Raji (cell line): ENCODE data around the gene KRTAP2-4.
"Not testable (repeated sequence)": the region's sequence is repeated elsewhere in the genome, so short reads cannot be mapped to it uniquely, and the experiment has no call there.

Experiments
- POLR2A ChIP-seq: IDR thresholded peaks from 2 replicates; pipeline ENCODE4 v1.6.1; 2011; ENCODE audit warnings: low read depth, low read length, control low read depth; ENCODE audit not compliant: insufficient read depth

The KRTAP2-4 gene

DNA sequence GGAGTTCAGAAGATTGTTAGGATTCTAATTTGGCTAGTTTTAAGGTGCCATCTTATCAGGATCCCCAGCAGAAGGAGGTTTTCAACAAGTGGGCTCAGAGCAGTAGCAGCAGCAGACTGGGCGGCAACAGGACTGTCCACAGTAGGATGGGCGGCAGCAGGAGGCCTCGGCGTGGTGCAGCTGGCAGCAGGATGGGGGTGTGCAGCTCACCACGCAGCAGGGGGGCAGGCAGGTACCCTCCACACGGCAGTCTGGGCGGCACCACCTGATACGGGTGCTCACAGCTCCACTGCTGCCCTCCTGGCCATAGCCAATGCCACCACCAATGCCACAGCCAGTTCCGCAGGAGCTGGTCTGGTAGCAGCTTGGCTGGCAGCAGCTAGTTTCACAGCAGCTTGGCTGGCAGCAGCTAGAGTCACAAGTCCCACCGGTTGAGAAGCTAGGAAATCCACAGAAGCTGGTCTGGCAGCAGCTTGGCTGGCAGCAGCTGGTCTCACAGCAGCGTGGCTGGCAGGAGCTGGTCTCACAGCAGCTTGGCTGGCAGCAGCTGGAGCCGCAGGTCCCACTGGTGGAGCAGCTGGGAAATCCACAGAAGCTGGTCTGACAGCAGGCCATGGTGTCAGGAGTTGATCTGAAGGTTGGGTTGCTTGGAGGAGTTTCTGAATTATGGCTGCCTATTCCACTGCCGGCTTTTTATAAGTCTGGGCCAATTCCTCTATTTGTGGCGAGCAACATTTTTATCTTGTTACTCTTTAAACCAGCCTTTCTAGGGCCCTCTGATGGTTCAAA, 24.7 kb downstream of the KRTAP2-4 start, which contains the start of gene KRTAP1-1:
KRTAP1-1 (minus strand) TSS at position 668 of the 789 bp plus-strand sequence; CDS start at position 615, 53 bp downstream.
- TF ChIP-seq POLR2A = not testable (repeated sequence)

- no peak for TF ChIP-seq POLR2A
These were observed 27.8 kb downstream of the KRTAP2-4 start for GRCh38 chr17:41037853-41038350.

- TF ChIP-seq POLR2A = not testable (repeated sequence)
These were observed 31.2 kb downstream of the KRTAP2-4 start, which contains the start of gene KRTAP1-3 for GRCh38 chr17:41034346-41034935. Gene KRTAP1-3, minus strand, starts transcription at chr17:41034874. Its CDS starts 53 bp downstream, at chr17:41034821.

DNA sequence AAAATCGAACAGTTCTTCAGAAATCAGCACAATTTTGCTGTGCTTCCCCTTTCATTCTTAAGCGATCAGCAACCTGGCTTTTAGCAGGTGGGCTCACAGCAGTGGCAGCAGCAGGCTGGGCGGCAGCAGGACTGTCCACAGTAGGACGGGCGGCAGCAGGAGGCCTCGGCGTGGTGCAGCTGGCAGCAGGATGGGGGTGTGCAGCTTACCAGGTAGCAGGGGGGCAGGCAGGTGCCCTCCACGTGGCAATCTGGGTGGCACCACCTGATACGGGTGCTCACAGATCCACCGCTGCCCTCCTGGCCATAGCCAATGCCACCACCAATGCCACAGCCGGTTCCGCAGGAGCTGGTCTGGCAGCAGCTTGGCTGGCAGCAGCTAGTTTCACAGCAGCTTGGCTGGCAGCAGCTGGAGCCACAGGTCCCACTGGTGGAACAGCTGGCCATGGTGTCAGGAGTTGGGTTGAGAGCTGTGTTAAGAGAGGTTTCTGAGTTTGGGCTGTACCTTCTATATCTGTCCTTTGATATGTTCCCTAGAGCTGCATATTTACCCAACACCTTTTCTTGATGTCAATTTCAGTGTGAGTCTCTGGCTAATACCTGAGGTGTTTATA, 35.9 kb downstream of the KRTAP2-4 start, which contains the start of gene KRTAP1-4:
KRTAP1-4 (minus strand) TSS at position 563 of the 613 bp plus-strand sequence; CDS start at position 446, 117 bp downstream.
- TF ChIP-seq POLR2A = no peak

DNA sequence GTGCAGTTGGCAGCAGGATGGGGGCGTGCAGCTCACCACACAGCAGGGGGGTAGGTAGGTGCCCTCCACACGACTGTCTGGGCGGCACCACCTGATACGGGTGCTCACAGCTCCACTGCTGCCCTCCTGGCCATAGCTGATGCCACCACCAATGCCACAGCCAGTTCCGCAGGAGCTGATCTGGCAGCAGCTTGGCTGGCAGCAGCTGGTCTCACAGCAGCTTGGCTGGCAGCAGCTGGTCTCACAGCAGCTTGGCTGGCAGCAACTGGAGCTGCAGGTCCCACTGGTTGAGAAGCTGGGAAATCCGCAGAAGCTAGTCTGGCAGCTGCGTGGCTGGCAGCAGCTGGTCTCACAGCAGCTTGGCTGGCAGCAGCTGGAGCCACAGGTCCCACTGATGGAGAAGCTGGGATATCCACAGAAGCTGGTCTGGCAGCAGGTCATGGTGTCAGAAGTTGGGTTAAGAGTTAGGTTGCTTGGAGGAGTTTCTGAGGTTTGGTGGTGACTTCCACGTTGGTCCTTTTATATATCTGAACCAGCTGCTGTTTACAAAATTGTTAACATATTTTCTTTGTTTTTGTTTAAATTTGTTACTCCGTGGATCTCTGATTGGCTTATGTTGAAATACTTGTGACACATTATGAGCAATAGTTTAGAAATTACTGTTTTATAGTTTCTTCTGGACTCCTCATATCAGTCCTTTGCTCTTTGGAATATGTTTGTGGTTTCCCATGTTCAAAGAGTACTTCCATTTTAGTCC, 38.8 kb downstream of the KRTAP2-4 start, which contains the start of gene KRTAP1-5:
KRTAP1-5 (minus strand) TSS at position 494 of the 757 bp plus-strand sequence; CDS start at position 441, 53 bp downstream.
- no peak for TF ChIP-seq POLR2A

DNA sequence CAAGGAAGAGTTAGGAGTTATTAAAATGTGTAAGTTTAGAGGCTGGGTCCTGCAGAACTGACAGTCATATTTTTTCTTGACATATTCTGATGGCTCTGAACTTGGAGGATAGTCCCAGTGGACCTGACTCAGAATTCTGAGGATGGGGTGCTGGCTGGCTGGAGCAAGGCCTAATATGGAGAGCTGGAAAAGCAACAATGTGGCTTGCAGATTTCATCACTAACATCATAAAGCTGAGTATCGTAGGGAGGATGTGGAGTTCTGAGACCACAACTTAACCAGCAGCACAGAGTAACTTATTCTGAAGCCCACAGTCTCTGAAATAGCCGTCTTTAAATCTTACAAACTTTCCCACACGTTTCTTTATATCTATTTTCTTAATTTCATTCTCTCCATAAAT, 41.0 kb downstream of the KRTAP2-4 start:
- no peak for TF ChIP-seq POLR2A

DNA sequence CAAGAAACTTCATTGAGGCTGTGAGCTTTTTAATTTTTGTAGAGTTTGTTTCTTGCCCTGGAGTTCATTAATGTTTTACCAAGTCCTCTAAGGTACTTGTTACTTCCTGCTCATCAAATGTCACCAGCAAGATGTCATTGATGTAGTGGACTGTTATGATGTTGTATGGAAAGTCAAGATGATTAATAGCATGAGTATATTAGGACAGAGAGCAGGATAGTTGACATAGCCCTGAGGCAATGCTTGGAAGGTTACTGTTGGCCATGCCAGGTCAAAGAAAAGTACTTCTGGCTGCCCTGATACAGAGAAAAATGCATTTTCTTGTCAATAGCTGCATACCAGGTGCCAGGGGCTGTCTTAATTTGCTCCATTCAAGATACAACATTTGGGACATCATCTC, 45.3 kb downstream of the KRTAP2-4 start:
- TF ChIP-seq POLR2A = no peak

- no peak for TF ChIP-seq POLR2A
These were observed 46.3 kb downstream of the KRTAP2-4 start for GRCh38 chr17:41019415-41019814.

GRCh38 chr17:41018541-41018940, 47.1 kb downstream of the KRTAP2-4 start:
- no peak for TF ChIP-seq POLR2A

DNA sequence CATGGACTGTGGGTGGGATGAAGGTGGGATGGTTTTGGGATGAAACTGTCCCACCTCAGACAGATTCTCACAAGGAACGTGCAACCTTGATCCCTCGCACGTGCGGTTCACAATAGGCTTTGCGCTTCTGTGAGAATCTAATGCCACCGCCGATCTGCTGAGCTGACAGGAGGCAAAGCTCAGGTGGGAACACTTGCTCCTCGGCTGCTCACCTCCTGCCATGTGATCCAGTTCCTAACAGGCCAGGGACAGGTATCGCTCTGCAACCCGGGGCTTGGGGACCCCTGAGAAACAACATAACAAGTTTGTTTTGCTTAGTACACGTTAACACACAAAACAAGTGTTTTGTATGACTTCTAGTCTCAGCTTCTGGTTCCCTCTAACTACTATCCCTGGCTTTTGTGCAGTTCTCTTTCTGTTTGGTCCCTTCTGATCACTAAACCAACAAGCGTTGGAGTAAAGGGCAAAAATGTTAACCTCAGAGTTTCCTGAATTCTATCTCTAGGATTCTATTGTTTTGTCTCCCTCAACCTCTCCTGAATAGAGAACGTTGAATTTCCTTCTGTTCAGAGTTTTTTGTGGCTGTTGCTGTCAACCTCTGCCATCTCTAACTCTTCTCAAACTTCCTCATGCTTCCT, 49.0 kb downstream of the KRTAP2-4 start:
- no peak for TF ChIP-seq POLR2A

- no peak for TF ChIP-seq POLR2A
These were observed 50.2 kb downstream of the KRTAP2-4 start for GRCh38 chr17:41015454-41015853.
